HG02885 (cell line): ENCODE results near the gene TMEM232.
"Not testable (repeated sequence)": the region's sequence is repeated elsewhere in the genome, so short reads cannot be mapped to it uniquely, and the experiment has no call there.

Experiments
- ATAC-seq: cut with Tn5 transposase; IDR thresholded peaks from one replicate; pipeline ENCODE4 v1.9.1; 2021; ENCODE audit warnings: mild to moderate bottlenecking; ENCODE audit not compliant: unreplicated experiment, poor library complexity

Gene TMEM232

GRCh38 chr5:110544603-110545002, 181.9 kb downstream of the TMEM232 start:
- ATAC-seq = no peak

- no peak for ATAC-seq
These were observed 183.5 kb downstream of the TMEM232 start for GRCh38 chr5:110542949-110543348.

- no peak for ATAC-seq
These were observed 190.1 kb downstream of the TMEM232 start for GRCh38 chr5:110536120-110537115.

- ATAC-seq = not testable (repeated sequence)
These were observed 191.3 kb downstream of the TMEM232 start for GRCh38 chr5:110535146-110535545.

- no peak for ATAC-seq
These were observed 200.7 kb downstream of the TMEM232 start for GRCh38 chr5:110525762-110526161.

- no peak for ATAC-seq
These were observed 209.1 kb downstream of the TMEM232 start for GRCh38 chr5:110517396-110517795.

- no peak for ATAC-seq
These were observed 212.4 kb downstream of the TMEM232 start for GRCh38 chr5:110514030-110514429.

GRCh38 chr5:110512266-110512665, 214.2 kb downstream of the TMEM232 start:
- no peak for ATAC-seq

GRCh38 chr5:110510146-110510545, 216.3 kb downstream of the TMEM232 start:
- ATAC-seq = no peak

GRCh38 chr5:110507972-110508371, 218.5 kb downstream of the TMEM232 start:
- no peak for ATAC-seq

GRCh38 chr5:110506378-110506777, 220.1 kb downstream of the TMEM232 start:
- ATAC-seq = no peak

- no peak for ATAC-seq
These were observed 230.2 kb downstream of the TMEM232 start for GRCh38 chr5:110496276-110496675.

GRCh38 chr5:110492446-110492845, 234.0 kb downstream of the TMEM232 start:
- no peak for ATAC-seq

- ATAC-seq = no peak
These were observed 247.6 kb downstream of the TMEM232 start for GRCh38 chr5:110478895-110479294.

- no peak for ATAC-seq
These were observed 248.6 kb downstream of the TMEM232 start for GRCh38 chr5:110477911-110478310.

- ATAC-seq = no peak
These were observed 250.3 kb downstream of the TMEM232 start for GRCh38 chr5:110476164-110476563.

- no peak for ATAC-seq
These were observed 250.9 kb downstream of the TMEM232 start for GRCh38 chr5:110475529-110475928.

- ATAC-seq = no peak
These were observed 257.0 kb downstream of the TMEM232 start for GRCh38 chr5:110469486-110469885.

- ATAC-seq = no peak
These were observed 263.4 kb downstream of the TMEM232 start for GRCh38 chr5:110463106-110463505.

- no peak for ATAC-seq
These were observed 265.6 kb downstream of the TMEM232 start for GRCh38 chr5:110460837-110461236.

- ATAC-seq = no peak
These were observed 268.2 kb downstream of the TMEM232 start for GRCh38 chr5:110458313-110458712.

- no peak for ATAC-seq
These were observed 283.6 kb downstream of the TMEM232 start for GRCh38 chr5:110442856-110443255.
